HepG2 (cell line): ENCODE data around the gene ATP8A2. TPM values are rescaled to one million over a fixed set of nuclear protein-coding genes. Genes with fewer than 3 reads are reported as not detected.

Source experiments
- ATAC-seq: fragments of 200-7000 bp; cut with Tn5 transposase; 3 replicates; pipeline ENCODE4 v1.9.1; 2020; ENCODE audit warnings: mild to moderate bottlenecking, moderate library complexity
- BruUV-seq: library from RNA; stranded (reverse); fragments of 400-500 nt; replicated peaks from 2 replicates; lab custom pipeline; 2021; lab: Mats Ljungman, UMichigan
- CTCF ChIA-PET: fragments of 300-600 bp; formaldehyde crosslinking; extraction: SDS; loops from one replicate; lab custom pipeline; 2021; ENCODE audit warnings: low total read pairs, inconsistent platforms, low intra/inter-chr PET ratio; lab: Yijun Ruan, JAX
- POLR2A ChIA-PET: fragments of 350-600 bp; sonication (Branson Sonifier 250); formaldehyde crosslinking; loops from one replicate; lab custom pipeline; 2020; ENCODE audit warnings: antibody characterized with exemption, inconsistent platforms; lab: Yijun Ruan, JAX
- DNase-seq: peaks from one replicate; pipeline ENCODE4 v3.0.0-alpha.2; 2015; ENCODE audit warnings: low spot score
- FAIRE-seq: peaks from 3 replicates; lab custom pipeline; 2011; peaks lifted over from hg19 to GRCh38; lab: Jason Lieb, UNC
- H2AFZ ChIP-seq: one replicate; pipeline ENCODE4 v1.6.1; 2011; ENCODE audit warnings: low read length, inconsistent platforms
- H3K27ac ChIP-seq: fragments of 300-600 bp; 3 replicates; pipeline ENCODE4 v1.8.0; 2011; ENCODE audit warnings: mixed run types, mild to moderate bottlenecking, mixed read lengths, low read length, inconsistent platforms; ENCODE audit not compliant: insufficient read depth; ENCODE audit errors: extremely low read length
- H3K27me3 ChIP-seq, 2 experiments: fragments of 200-600 bp in 1 of 2; 2 replicates in 1 of 2; 3 replicates in 1 of 2; pipeline versions ENCODE4 v1.6.0 to v1.8.0; 2011; ENCODE audit warnings: low read length in 2 of 2, mild to moderate bottlenecking in 2 of 2, moderate library complexity in 2 of 2, inconsistent platforms in 1 of 2; ENCODE audit not compliant: insufficient read depth in 2 of 2, control insufficient read depth in 1 of 2
- H3K36me3 ChIP-seq, 2 experiments: fragments of 200-600 bp in 1 of 2; replicated peaks in 1 of 2; 2 replicates in 1 of 2; 3 replicates in 1 of 2; pipeline versions ENCODE4 v1.5.1 to v1.8.0; 2011; ENCODE audit warnings: low read length in 2 of 2, inconsistent platforms in 1 of 2; ENCODE audit not compliant: insufficient read depth in 2 of 2, control insufficient read depth in 1 of 2
- H3K4me1 ChIP-seq: 2 replicates; pipeline ENCODE4 v1.5.1; 2012; ENCODE audit warnings: low read length, inconsistent platforms; ENCODE audit not compliant: insufficient read depth
- H3K4me2 ChIP-seq: 2 replicates; pipeline ENCODE4 v1.6.0; 2011; ENCODE audit warnings: low read depth, low read length, inconsistent platforms
- H3K4me3 ChIP-seq, 3 experiments: fragments of 200-600 bp in 1 of 3; sonication (generic), shearing (Covaris generic) in 1 of 3; replicated peaks in 1 of 3; 2 replicates each; pipeline ENCODE4 v1.5.1; 2011 to 2016; ENCODE audit warnings: low read length in 3 of 3, inconsistent platforms in 2 of 3, low read depth in 2 of 3, mild to moderate bottlenecking in 2 of 3, control low read depth in 1 of 3, mixed read lengths in 1 of 3; ENCODE audit not compliant: insufficient read depth in 1 of 3
- H3K79me2 ChIP-seq: one replicate; pipeline ENCODE4 v1.6.1; 2011; ENCODE audit warnings: low read length, inconsistent platforms; ENCODE audit not compliant: insufficient read depth
- H3K9ac ChIP-seq: 2 replicates; pipeline ENCODE4 v1.6.0; 2011; ENCODE audit warnings: mild to moderate bottlenecking, low read depth, low read length, inconsistent platforms; ENCODE audit not compliant: insufficient read depth
- H3K9me3 ChIP-seq: 2 replicates; pipeline ENCODE4 v1.5.1; 2012; ENCODE audit warnings: mild to moderate bottlenecking, low read length
- H4K20me1 ChIP-seq: 2 replicates; pipeline ENCODE4 v1.6.0; 2011; ENCODE audit warnings: inconsistent platforms, mild to moderate bottlenecking, low read length, moderate library complexity; ENCODE audit not compliant: insufficient read depth
- ATF2 ChIP-seq: sonication (generic); formaldehyde crosslinking; IDR thresholded peaks from 2 replicates; pipeline ENCODE4 v1.4.0; 2020; ENCODE audit warnings: missing genetic modification reagents
- CREB1 ChIP-seq, 2 experiments: fragments of 450-650 bp in 1 of 2; IDR thresholded peaks; 2 replicates each; pipeline ENCODE4 v1.6.1; 2016 to 2017; ENCODE audit warnings: control low read depth in 1 of 2, mild to moderate bottlenecking in 1 of 2, missing compliant biosample characterization in 1 of 2, missing genetic modification characterization in 1 of 2
- HDAC1 ChIP-seq: sonication (generic); formaldehyde crosslinking; IDR thresholded peaks from 2 replicates; pipeline ENCODE4 v1.5.1; 2020; ENCODE audit warnings: mild to moderate bottlenecking, missing genetic modification reagents
- MYNN ChIP-seq: sonication (generic); formaldehyde crosslinking; IDR thresholded peaks from 2 replicates; pipeline ENCODE4 v1.4.0; 2020; ENCODE audit warnings: mild to moderate bottlenecking, low read depth, missing genetic modification reagents
- NKX3-1 ChIP-seq: sonication (generic); formaldehyde crosslinking; IDR thresholded peaks from 2 replicates; pipeline ENCODE4 v1.5.0; 2020; ENCODE audit warnings: missing genetic modification reagents
- RERE ChIP-seq: IDR thresholded peaks from 2 replicates; pipeline ENCODE4 v1.6.1; 2016; ENCODE audit warnings: low read depth, missing genetic modification reagents, missing compliant biosample characterization
- SIX1 ChIP-seq: sonication (generic); formaldehyde crosslinking; IDR thresholded peaks from 2 replicates; pipeline ENCODE4 v1.4.0; 2020; ENCODE audit warnings: missing genetic modification reagents, borderline replicate concordance
- U2AF1 ChIP-seq: fragments of 200-400 bp; formaldehyde crosslinking; optimal IDR thresholded peaks from 2 replicates; pipeline ENCODE3; 2017; ENCODE audit warnings: mild to moderate bottlenecking, low read depth, low read length
- U2AF2 ChIP-seq: fragments of 200-400 bp; formaldehyde crosslinking; IDR thresholded peaks from 2 replicates; pipeline ENCODE4 v1.6.1; 2017; ENCODE audit warnings: low read depth, mild to moderate bottlenecking, low read length
- ZFP37 ChIP-seq: sonication (generic); formaldehyde crosslinking; IDR thresholded peaks from 2 replicates; pipeline ENCODE4 v1.4.0; 2020; ENCODE audit warnings: missing genetic modification reagents, borderline replicate concordance
- ZNF280D ChIP-seq: sonication (generic); formaldehyde crosslinking; IDR thresholded peaks from 2 replicates; pipeline ENCODE4 v1.5.1; 2020; ENCODE audit warnings: mild to moderate bottlenecking, missing genetic modification reagents
- ZNF451 ChIP-seq: sonication (generic); formaldehyde crosslinking; IDR thresholded peaks from 2 replicates; pipeline ENCODE4 v1.5.0; 2020; ENCODE audit warnings: mild to moderate bottlenecking, missing genetic modification reagents
- ZNF549 ChIP-seq: sonication (generic); formaldehyde crosslinking; IDR thresholded peaks from 2 replicates; pipeline ENCODE4 v1.5.0; 2020; ENCODE audit warnings: missing genetic modification reagents
- ZNF550 ChIP-seq: sonication (generic); formaldehyde crosslinking; IDR thresholded peaks from 2 replicates; pipeline ENCODE4 v1.4.0; 2020; ENCODE audit warnings: mild to moderate bottlenecking, missing genetic modification reagents, borderline replicate concordance
- WGBS: methylation state at CpG from one replicate; pipeline ENCODE4 v1.1.6; 2017; ENCODE audit warnings: low lambda C conversion rate; 5-methylcytosine and 5-hydroxymethylcytosine counted together
- in situ Hi-C: cut with HindIII; loops from 2 replicates; pipeline ENCODE4 v1.10.0; 2017; ENCODE audit warnings: low pct_unique_long_range_greater_than_20kb; ENCODE audit not compliant: extremely low pct_ligation_motif_present
- intact Hi-C: fragments of 100-400 bp; cut with micrococcal nuclease; formaldehyde crosslinking; loops from one replicate; pipeline ENCODE4 v1.10.0; 2022; ENCODE audit not compliant: unreplicated experiment
- polyA plus RNA-seq, 8 experiments: library from polyadenylated mRNA; depleted of rRNA in 3 of 8; stranded (reverse) in 7 of 8; unstranded in 1 of 8; fragments of >200 nt; fragmentation: Illumina TruSeq in 4 of 8; extraction: Trizol in 4 of 8; gene quantifications; 2 replicates each; pipeline versions ENCODE4 v1.2.1 to v1.2.3, GENCODE V29; 2011 to 2016; ENCODE audit warnings: low read depth in 4 of 8, missing spikeins in 1 of 8, mixed read lengths in 1 of 8; ENCODE audit not compliant: insufficient read depth in 1 of 8
- total RNA-seq, 5 experiments: library from RNA; depleted of rRNA; stranded (reverse); fragments of >200 nt; fragmentation: Illumina TruSeq; extraction: Trizol; gene quantifications; 2 replicates each; pipeline ENCODE4 v1.2.3, GENCODE V29; 2016; ENCODE audit warnings: low read depth in 1 of 5

ATP8A2 gene
- total and polyA plus RNA-seq, 2 of the 13 experiments (the other 11 are each of a cell fraction or from before 2014, with no cell fraction given), result 0.09 TPM; not detected in 1

- TF ChIP-seq ATF2 (CRISPR knock-in tag) (no peak), ZFP37 (no peak), ZNF550 (CRISPR knock-in tag) (no peak), ZNF451 (CRISPR knock-in tag) (no peak)
Measured at GRCh38 chr13:25422153-25422552, 50.4 kb downstream of the ATP8A2 start (continued).

GRCh38 chr13:25423831-25424230, 52.1 kb downstream of the ATP8A2 start:
- no peaks in the 10 kb centered on the region; a peak in 1 of 5 replicates for H3K27me3 ChIP-seq
- intact Hi-C loops, result no loop called here
- CTCF ChIA-PET, result no interaction called here
- TF ChIP-seq NKX3-1 (no peak), U2AF1 (no peak), RERE (no peak), HDAC1 (CRISPR knock-in tag) (no peak), CREB1 (IDR thresholded peaks at IDR 0.05) (no peak), CREB1 (CRISPR knock-in tag; IDR thresholded peaks at IDR 0.05) (no peak), SIX1 (CRISPR knock-in tag) (no peak), U2AF2 (no peak), ZNF549 (CRISPR knock-in tag) (no peak), MYNN (CRISPR knock-in tag) (no peak), ZNF280D (CRISPR knock-in tag) (no peak)

More at GRCh38 chr13:25423831-25424230, 52.1 kb downstream of the ATP8A2 start:
- FAIRE-seq (no peak), ATAC-seq (no peak), DNase-seq (no peak)
- peaks cover 20% of the 10 kb centered on the region for H3K4me1 ChIP-seq
- POLR2A ChIA-PET, result no interaction called here
- no peaks in the 10 kb centered on the region for H3K9me3 ChIP-seq
- BruUV-seq, result no TSS peak
- H2AFZ ChIP-seq, result no peak overlapping the region
- H3K36me3 ChIP-seq, result no peaks in the 10 kb centered on the region
- H3K27ac ChIP-seq, result no peak overlapping the region
- in situ Hi-C loops, result no loop called here
- no peak overlapping the region for H3K4me3 ChIP-seq
- no peaks in the 10 kb centered on the region for H3K79me2 ChIP-seq
- no peak overlapping the region for H3K4me2 ChIP-seq
- no peak overlapping the region for H3K9ac ChIP-seq
- WGBS, result 37% methylated on average over 4 of the region's 4 CpGs
- no peaks in the 10 kb centered on the region for H4K20me1 ChIP-seq
